Effector CD8-positive, alpha-beta T cell (primary cell): ENCODE data around the gene TFDP2.

Experiments used
- DNase-seq: peaks from one replicate; lab custom pipeline; 2025; lab: John Stamatoyannopoulos, UW

Gene TFDP2

DNA sequence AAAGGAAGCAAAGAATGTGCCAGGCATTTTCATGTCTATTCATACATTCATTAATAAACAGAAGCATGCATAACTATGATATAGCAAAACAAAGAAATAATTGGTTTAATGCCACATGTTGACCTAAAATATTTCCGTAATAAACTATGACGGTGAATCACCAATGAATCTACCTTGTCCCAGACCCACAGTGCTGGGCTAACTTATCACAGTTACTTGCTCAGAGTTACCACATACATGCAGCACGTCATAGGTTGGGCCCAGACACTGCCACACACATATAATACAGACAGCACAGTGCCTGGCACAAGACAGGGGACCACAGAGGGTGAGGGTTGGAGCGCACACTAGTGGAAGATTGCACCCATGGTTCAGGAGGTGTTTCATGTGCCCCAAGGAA lies 186.0 kb downstream of the TFDP2 start:
- DNase-seq = no peak

DNA sequence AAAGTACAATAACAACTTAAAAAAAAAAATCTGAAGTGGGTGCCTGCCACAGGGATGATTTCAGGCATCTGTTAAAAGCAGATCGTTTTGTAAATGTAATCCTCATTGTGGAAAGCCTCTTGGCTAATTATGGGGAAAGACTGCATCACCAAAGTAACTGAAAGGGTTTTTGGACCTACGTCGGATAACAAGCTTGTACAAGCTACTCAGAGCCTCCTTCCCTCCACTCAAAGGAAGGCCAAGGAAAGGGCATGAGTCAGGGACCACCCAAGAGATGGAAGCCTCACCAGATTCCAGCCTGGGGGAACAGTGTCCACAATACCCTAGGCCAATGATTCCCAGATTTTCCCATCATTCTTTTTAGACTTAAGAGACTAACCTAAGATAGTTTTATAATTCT lies 188.6 kb downstream of the TFDP2 start:
- DNase-seq = no peak

DNA sequence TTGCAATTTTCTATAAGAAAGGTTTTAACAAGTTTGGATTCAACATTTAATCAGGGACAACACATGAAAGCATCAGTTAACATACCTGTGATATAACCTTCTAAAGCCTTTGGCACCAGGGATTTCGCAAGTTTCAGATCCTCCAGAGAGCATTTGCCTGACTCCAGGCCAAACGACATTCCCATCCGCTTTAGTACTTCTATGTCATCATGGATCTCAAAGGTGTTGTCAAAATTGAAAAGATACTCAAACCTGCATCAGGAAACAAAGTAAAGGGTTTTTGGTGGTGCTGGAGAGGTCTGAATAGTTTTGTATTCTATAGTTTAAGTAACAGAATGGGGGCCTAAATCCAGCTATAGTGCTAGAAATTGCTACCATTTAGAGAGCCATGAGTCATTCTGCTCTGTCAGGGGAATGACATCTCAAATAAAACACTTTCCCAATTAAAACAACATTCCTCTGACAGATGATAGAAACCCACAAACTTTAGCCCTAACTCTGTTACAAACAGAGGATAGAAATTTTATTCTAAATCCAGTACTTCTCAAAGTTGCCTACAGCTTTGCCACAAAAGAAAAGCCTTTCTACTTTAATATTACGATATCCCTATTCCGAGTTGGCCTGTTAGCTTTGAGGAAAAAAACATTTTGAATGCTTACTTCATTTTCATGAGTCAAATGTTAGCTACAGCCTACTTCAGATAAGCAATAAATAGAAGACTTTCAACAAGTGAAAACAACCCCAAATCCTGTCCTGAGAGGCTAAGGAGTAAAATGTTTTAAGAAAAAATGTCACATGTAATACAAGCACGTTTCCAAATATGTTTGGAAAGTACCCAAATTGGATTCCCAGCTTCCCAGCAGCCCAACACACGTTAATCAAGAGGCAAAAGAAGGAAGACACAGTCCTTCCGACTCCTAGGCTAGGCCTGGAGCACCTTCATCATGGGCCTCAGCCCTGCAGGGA lies 189.5 kb downstream of the TFDP2 start:
- no peak for DNase-seq

DNA sequence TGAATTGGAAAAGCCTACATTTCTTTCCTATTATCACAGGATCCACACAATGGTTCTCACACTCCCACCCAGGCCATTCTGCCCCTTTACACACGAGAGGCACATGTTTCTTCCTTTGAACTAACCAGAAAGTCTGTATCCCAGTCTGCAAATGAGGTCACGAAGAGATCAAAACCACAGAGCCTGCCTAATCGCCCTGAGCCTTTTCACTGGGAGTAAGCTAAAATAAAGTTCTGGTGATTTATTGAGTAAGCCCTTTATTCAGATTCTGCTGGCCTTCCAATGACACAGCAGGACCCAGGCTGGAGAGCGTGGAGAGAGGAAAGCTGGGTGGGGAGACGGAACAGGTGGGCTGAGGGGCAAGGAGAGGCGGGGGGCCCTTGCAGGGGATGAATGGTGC lies 194.2 kb downstream of the TFDP2 start:
- DNase-seq = no peak

DNA sequence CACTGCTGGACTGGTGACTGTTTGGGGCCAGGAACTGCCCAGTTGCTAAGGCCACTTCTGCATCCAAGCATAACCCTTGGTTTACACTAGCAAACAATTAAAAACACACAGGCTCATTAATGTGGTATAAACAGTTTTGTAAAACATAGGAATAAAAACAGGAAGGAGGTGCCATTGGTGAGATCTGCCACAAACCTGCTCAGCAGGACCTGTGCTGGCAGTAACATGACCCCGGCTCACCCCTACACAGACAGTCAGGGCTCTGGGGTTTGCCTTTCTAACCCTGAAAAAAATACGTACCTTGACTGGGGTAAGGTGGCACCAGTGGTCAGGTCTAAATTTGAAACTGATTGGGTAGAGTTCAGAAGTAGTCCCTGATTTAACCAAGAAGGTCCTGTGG lies 196.7 kb downstream of the TFDP2 start:
- DNase-seq = no peak

DNA sequence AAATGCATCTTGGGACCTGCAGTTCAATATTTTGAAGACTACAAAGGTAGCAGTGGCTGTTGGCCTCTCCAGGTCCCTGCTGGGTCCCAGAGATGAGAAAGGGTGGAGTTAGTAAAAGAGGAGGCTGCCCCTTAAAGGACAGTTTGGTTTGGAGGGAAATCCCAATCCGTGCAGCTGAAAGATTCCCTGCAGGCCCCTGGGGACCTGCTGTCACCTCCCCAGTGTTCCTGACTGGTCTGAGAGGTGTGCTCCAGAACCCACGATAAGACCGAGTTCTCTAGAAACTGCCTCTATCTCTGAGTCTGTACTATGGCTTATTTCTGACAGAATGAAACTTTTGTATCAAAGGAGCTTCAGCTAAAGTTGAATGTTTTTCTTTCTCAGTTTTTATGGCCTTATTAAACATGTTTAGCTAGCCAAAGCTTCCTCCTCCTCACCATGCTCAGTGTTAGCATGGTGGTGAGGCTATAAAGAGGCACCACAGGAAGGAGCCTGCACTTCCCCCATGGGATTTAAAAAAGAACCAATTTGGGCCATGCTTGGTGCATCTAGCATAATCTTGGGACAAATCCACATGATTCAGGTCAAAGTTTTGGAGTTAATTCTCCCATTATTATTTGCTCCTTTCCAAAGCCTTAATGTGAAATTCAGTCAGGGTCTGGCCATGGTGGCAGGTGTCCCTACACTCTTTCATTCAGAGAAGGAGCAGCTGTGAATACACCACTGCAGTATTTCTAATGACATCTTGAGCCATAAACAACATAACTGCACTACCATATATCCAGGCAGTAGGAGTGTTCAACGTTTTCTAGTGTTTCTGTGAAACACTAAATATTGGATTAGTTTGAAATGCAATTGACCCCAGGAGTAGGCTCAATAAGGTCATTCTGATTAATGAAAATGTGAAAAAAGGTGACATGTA lies 198.5 kb downstream of the TFDP2 start:
- no peak for DNase-seq

DNA sequence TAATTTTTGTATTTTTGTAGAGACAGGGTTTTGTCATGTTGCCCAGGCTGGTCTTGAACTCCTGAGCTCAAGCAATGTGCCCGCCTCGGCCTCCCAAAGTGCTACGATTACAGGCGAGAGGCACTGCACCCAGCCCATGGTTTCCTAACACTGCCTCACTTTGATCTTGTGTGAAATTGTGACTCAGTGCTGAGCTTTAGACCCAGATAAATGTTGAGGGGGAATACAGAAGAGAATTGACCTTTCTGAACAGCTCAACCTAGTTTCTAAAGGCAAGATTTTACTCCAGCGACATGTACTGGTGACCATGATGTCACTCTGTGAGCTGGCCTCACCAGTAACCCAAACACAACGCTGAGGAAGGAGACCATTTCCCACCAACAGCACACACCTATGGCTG lies 199.4 kb downstream of the TFDP2 start:
- DNase-seq = no peak

DNA sequence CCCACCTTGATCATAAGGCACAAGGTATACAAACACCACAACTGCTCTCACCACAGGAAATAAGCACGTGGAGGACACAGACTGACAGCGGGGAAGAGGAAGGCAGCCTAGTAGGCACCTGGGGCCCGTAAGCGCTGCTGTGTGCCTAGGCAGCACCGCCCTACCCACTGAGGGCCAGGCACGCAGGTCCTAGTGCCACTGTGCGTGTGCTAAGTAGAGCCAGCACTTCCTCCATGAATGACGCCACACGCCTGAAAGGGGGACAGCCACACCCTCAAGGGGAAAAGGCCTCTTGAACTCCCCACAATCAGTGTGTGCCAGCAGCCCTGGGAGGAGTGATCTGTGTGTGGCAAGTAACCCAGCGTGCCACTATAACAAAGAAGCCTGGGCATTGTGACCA lies 199.9 kb downstream of the TFDP2 start:
- DNase-seq = no peak

DNA sequence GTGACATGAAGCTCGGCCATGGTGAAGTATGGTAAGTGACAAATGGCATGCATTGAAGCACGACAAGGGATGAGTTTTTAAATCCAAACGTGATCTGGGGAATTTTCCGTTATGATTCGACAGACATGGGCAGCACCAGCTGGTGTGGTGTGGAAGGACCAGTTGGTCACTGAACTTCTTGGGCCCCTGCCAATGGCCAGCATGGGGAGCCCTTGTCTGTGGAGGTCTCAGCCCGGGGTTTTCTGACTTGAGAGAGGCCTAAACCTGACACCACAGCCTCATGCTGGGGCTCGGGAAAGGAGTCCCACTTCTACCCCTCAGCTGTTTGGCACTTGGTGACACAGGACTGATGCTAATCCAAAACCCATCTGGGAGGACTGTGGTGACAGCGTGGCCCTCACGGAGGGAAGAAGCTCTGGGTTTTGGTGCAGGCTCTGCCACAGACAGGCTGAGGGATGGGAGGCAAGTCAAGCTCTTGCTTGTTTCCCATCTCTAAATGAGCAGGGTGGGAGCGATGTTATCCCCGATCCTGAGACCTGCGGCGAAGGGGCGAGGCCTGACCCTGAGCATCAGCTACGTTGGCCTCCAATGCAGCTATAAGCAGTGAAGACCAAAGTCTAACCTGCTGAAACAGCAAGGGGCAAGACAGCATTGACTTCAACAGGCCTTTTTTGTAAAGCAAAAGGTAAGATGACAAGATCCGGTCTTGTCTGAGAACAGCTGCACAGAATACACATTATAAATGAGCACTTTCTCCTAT lies 203.4 kb downstream of the TFDP2 start:
- no peak for DNase-seq

DNA sequence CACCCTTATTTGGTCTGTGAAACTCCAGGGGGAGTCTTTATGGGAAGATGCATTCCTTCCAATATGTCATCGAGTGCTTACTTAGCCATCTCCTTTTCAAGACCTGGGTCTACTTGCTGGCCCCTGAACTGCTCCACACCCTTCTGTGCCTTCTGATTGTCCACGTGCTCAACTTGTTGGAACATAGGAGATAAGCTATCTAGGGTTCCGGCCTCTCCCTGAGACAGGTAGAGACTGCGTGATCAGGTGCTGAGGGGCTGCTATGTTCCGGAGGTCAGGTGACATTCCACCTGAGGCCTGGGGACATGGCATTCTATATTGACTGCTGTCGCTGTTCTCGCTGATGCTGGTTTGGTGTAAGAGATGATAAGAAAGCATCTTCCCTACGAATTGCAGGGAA lies 207.3 kb downstream of the TFDP2 start:
- DNase-seq = no peak

DNA sequence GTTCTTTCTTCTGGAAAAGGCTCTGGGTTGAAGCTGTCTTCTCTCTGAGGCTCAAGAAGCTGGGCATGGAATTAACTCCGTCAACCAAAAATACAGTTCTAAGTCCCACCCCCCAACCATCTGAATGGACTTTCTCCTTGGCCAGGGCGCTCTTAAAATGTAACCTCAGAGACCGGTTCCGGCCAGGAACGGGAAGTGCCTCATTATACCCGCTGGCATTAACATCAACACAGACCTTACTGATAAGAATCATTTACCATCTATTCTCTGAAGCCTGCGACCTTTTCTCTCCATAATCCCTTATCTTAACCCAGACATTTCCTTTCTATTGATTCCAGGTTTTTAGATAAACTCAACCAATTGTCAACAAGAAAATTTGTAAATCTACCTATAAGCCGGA lies 208.3 kb downstream of the TFDP2 start:
- no peak for DNase-seq

DNA sequence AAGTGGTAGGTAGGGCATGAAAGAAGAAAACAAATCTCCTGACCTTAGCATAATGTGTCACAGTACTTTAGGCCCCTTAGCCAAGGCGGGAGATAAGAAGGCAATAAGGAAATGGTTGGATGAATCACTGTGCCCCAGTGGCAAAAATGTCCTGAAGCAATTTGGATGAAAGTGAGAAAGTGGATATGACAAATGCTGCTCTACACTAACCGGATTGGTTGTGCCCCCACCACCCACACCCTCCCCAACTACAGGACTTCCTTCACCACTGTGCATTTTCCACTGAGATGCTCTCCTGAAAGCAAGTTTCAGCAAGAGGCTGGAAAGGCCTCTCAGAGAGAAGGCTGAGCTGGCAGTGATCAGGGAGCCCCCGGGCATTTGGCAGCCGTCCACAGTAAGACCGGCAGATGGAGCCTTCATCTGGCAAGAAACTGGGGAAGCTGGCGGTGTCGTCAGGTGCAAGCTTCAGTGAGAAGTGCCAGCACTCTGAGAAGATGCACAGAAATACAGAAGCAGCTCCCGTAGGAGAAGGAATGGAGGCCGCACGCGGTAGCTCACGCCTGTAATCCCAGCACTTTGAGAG lies 209.1 kb downstream of the TFDP2 start:
- no peak for DNase-seq

DNA sequence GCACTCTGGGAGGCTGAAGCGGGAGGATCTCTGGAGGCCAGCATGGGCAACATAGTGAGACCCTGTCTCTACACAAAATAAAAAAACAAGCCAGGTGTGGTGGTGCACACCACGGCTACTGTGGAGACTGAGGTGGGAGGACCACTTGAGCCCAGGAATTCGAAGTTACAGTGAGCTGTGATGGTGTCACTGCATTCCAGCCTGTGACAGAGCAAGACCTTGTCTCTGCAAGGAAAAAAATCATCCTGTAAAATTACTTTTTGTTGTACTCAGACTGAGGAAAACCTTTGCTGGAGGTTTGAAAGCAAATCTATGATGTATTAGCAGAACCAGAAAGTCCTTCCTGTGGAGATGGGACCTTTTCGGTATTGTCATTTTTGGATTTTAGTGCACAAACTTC lies 209.6 kb downstream of the TFDP2 start:
- DNase-seq = no peak

DNA sequence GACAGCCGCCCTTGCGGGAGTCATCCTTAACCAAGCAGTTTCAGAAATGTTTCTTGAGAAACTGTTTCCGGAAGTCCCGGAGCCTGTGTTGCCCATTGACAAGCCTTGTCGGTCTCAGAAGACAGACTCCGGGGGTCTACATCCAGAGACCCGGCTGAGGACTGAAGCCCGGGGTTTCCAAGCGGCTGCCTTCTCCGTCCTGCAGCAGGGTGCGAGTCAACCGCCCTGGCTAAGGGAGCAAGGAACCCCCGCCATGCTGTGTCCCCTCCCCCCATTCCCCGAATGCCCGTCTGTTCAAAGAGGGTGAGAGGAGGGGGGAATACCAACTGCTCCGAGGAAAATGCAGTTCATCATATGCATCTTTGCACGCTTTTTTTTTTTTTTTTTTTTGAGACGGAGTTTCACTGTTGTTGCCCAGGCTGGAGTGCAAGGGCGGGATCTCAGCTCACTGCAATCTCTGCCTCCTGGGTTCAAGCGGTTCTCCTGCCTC lies 211.3 kb downstream of the TFDP2 start:
- no peak for DNase-seq

DNA sequence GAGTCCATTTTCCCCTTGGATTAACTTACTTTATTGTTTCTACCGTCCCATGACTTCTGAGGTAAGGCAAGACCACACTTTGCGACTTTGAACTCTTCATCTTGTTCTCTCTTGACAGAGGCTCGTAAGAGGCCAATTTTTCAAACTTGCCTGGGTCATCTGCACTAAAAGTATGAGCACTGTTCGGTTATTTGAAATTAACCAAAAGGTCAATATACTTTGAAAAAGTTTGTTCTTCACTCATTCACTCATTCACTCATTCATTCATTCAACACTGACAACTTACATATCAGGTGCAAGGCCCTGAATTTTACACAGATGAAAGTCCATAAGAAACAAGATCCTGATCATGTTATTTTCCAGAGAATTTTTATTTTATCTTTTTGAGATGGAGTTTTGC lies 215.0 kb downstream of the TFDP2 start:
- no peak for DNase-seq

DNA sequence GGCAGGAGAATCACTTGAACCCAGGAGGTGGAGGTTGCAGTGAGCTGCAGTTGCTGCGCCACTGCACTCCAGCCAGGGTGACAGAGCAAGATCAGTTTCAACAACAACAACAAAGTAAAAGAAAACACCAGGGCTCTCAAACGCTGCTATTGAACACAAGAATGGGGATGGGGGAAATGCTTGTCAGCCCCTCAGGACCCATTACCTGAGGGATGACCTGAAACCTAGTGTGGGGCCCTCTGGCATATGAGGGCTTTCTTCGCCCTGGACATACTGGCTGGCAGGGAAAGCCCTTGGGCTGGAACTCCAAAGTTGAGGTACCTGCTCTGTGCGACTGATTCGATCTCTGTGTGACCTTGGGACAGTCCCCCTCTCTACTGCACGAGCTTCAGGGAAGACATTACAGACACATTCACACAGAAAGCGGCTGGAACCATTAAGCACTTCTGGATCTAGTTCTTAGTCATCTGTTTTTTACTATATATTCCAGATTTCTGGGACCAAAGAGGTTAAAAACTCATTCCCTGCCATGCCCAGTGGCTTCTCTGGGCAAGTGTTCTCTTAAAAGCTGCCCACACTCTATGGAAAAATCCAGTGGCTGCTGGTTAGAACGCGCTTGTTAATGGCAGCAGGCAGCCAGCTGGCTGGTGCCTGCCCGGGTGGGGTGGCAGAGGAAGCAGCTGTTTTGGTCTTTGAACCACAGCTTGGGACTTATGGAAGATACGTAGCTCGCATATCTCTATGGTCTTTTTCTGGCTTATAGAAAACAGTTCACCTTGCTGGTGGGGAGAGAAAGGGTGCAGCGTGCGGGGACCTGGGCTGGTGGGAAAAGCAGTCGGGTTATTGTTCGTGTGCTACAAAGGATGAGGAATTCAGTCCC lies 215.7 kb downstream of the TFDP2 start:
- no peak for DNase-seq

DNA sequence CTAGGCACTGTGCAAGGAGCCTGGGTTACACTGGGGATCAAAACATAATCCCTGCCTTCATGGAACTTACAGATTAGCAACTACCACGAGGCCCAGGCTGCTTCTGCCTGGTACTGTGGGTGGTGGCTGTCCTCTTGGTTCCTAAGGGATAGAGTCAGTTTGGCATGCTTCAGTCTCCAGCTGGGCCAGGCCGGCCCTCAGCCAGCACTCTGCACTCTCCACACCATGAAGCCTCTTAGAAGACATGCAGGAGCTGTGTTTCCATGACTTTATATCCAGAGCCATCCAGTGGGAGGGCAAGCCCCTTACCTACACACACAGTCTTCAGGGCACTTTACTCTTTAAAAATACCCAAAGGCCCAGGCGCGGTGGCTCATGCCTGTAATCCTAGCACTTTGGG lies 218.5 kb downstream of the TFDP2 start:
- DNase-seq = no peak

DNA sequence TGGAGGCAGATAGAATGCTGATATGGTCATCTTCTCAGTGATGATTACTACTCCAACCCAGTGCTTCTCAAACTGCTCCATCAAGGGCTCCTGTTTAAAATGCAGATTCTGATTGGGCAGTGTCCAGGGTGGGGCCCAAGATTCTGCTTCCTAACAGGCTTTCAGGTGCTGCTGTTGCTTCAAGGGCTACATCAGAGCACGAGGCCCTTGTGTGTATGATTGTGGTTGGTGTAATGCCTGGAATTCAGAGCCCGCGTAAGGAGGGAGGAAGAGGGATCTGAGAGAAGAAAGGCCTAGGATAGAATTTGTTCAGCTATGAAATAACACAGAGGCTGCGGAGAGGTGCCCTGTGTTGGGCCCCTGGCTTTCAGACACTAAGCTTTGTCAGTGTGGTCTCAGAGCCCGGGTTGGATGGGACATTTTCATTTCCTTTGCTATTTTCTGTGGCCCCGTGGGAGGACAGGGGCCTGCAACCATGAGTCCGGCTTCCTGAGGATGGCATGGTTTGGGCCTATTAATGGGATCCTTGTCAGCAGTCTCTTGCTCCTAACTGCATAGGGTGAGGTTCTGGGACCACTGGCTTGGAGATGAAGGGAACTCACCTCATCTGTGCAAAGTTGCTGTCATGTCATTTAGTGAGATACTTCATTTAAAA lies 219.9 kb downstream of the TFDP2 start:
- DNase-seq = no peak

DNA sequence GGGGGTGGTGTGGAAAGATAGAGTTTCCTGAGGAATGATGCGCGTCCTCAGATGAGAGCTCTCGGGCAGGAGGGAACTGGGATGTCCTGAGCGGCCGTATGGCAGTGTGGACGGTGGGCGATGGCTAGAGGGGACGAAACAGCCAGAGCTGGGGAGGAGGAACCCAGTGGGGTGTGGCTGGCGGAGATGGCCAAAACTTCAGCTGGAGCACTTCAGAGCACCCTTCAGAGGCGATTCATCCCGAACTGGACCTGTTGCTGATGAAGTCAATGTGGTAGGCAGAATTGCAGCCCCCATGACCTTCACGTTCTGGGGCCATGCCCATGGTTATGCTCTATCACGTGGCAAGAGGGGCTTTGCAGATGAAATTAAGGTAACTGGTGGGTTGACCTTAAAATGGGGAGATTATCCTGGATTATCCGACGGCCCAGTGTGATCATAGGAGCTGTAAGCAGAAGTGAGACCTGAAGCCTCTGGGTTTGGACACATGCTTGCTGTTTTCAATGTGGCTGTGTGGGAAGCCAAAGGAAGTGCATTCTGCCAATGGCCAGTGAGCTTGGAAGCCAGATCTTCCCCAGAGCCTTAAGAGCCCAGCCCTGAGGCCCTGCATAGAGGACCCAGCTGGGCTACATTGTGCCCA lies 220.6 kb downstream of the TFDP2 start:
- no peak for DNase-seq

DNA sequence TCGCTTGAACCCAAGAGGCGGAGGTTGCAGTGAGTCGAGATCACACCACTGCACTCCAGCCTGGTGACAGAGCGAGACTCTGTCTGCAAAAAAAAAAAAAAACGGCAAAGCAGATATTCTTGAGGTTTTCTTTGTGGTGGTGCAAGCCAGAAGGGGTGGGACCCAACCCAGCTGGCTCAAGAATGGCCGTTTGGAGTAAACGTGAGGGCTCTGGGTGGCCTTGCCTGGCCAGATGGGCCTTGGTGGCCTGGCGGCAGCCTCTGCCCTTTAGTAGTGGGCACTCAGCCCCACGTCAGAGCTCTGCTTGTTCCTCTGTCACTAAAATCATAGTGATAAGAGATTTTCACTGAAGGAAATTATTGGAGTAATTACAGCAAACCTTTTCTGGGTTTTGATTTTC lies 222.4 kb downstream of the TFDP2 start:
- no peak for DNase-seq
